K562 (cell line): Measurements from ENCODE around the gene ARL13A. TPM values are rescaled to one million over a fixed set of nuclear protein-coding genes. Genes with fewer than 3 reads are reported as not detected.

ENCODE experiments used
- ATAC-seq: fragments of 200-7000 bp; cut with Tn5 transposase; 3 replicates; pipeline ENCODE4 v1.9.1; 2020; ENCODE audit warnings: moderate library complexity
- BruUV-seq: library from RNA; stranded (reverse); fragments of 400-500 nt; replicated peaks from 2 replicates; lab custom pipeline; 2021; lab: Mats Ljungman, UMichigan
- CTCF ChIA-PET: fragments of 300-600 bp; formaldehyde crosslinking; extraction: SDS; loops from one replicate; lab custom pipeline; 2021; ENCODE audit warnings: low intra/inter-chr PET ratio; lab: Yijun Ruan, JAX
- POLR2A ChIA-PET: fragments of 300-600, 350-650 bp; sonication (Branson Sonifier 250); formaldehyde crosslinking; extraction: SDS; loops from one replicate; lab custom pipeline; 2021; ENCODE audit warnings: antibody characterized with exemption, inconsistent platforms; lab: Yijun Ruan, JAX
- DNase-seq, 4 experiments: peaks; one replicate each; pipeline versions ENCODE4 v3.0.0 to v3.0.0-alpha.2; 2011 to 2018; ENCODE audit warnings: low spot score in 3 of 4, mixed read lengths in 3 of 4; ENCODE audit errors: extremely low read depth in 1 of 4
- FAIRE-seq: peaks from 2 replicates; lab custom pipeline; 2011; peaks lifted over from hg19 to GRCh38; lab: Jason Lieb, UNC
- H2AFZ ChIP-seq: 2 replicates; pipeline ENCODE4 v1.6.0; 2011; ENCODE audit warnings: low read depth, low read length, control low read depth, inconsistent platforms
- H3K27ac ChIP-seq: fragments of 200-600 bp; 3 replicates; pipeline ENCODE4 v1.8.0; 2011; ENCODE audit warnings: low read depth, mild to moderate bottlenecking, control low read depth, inconsistent platforms, low read length, moderate library complexity, mixed read lengths; ENCODE audit errors: extremely low read depth
- H3K27me3 ChIP-seq, 2 experiments: fragments of 300-600 bp in 1 of 2; 2 replicates in 1 of 2; 3 replicates in 1 of 2; pipeline versions ENCODE4 v1.6.0 to v1.8.0; 2011; ENCODE audit warnings: inconsistent platforms in 2 of 2, low read length in 2 of 2, mild to moderate bottlenecking in 1 of 2, mixed read lengths in 1 of 2, moderate library complexity in 1 of 2; ENCODE audit not compliant: control insufficient read depth in 2 of 2, insufficient read depth in 2 of 2
- H3K36me3 ChIP-seq: fragments of 300-600 bp; 3 replicates; pipeline ENCODE4 v1.8.0; 2011; ENCODE audit warnings: mild to moderate bottlenecking, low read length, inconsistent platforms; ENCODE audit not compliant: control insufficient read depth, insufficient read depth
- H3K4me1 ChIP-seq, 2 experiments: fragments of 200-600 bp in 1 of 2; replicated peaks in 1 of 2; 2 replicates in 1 of 2; 3 replicates in 1 of 2; pipeline versions ENCODE4 v1.5.1 to v1.8.0; 2011; ENCODE audit warnings: inconsistent platforms in 2 of 2, low read length in 2 of 2, mild to moderate bottlenecking in 1 of 2, mixed read lengths in 1 of 2, moderate library complexity in 1 of 2; ENCODE audit not compliant: control insufficient read depth in 2 of 2, insufficient read depth in 2 of 2
- H3K4me2 ChIP-seq: 2 replicates; pipeline ENCODE4 v1.6.1; 2011; ENCODE audit warnings: low read length, control low read depth, inconsistent platforms, mixed read lengths; ENCODE audit not compliant: insufficient read depth
- H3K4me3 ChIP-seq: fragments of 200-600 bp; sonication (generic), shearing (Covaris generic); 2 replicates; pipeline ENCODE4 v1.5.1; 2016; ENCODE audit warnings: control low read depth, inconsistent platforms
- H3K79me2 ChIP-seq: fragments of 200-600 bp; 3 replicates; pipeline ENCODE4 v1.8.0; 2011; ENCODE audit warnings: low read length, inconsistent platforms; ENCODE audit not compliant: control insufficient read depth, insufficient read depth
- H3K9ac ChIP-seq, 2 experiments: 2 replicates each; pipeline versions ENCODE4 v1.6.0 to v1.6.1; 2011; ENCODE audit warnings: low read depth in 2 of 2, low read length in 2 of 2, control low read depth in 1 of 2, inconsistent platforms in 1 of 2, mild to moderate bottlenecking in 1 of 2, mixed read lengths in 1 of 2; ENCODE audit not compliant: insufficient read depth in 1 of 2
- H3K9me1 ChIP-seq: one replicate; pipeline ENCODE4 v1.6.0; 2011; ENCODE audit warnings: inconsistent platforms, mild to moderate bottlenecking, low read length, moderate library complexity; ENCODE audit not compliant: control insufficient read depth, insufficient read depth
- H3K9me3 ChIP-seq: replicated peaks from 2 replicates; pipeline ENCODE4 v1.5.1; 2011; ENCODE audit warnings: low read depth, low read length, inconsistent platforms; ENCODE audit not compliant: control insufficient read depth, insufficient read depth
- H4K20me1 ChIP-seq: replicated peaks from 2 replicates; pipeline ENCODE4 v1.6.1; 2011; ENCODE audit warnings: low read length, inconsistent platforms, mixed read lengths; ENCODE audit not compliant: control insufficient read depth, insufficient read depth
- CHD4 ChIP-seq: fragments of 200-600 bp; sonication (generic); IDR thresholded peaks from 3 replicates; pipeline ENCODE4 v1.6.1; 2012; ENCODE audit warnings: low read depth, mild to moderate bottlenecking, mixed read lengths, low read length, inconsistent platforms; ENCODE audit not compliant: insufficient read depth, insufficient replicate concordance, poor library complexity, severe bottlenecking
- HDAC1 ChIP-seq, 2 experiments: fragments of 450-650 bp; IDR thresholded peaks; 2 replicates each; pipeline ENCODE4 v1.6.1; 2016 to 2017; ENCODE audit warnings: inconsistent platforms in 1 of 2, mild to moderate bottlenecking in 1 of 2, moderate library complexity in 1 of 2
- HMG20B ChIP-seq: fragments of 250-450 bp; sonication (Bioruptor Pico); IDR thresholded peaks from 2 replicates; pipeline ENCODE4 v1.5.0; 2021; ENCODE audit warnings: mild to moderate bottlenecking
- LARP7 ChIP-seq: fragments of 450-650 bp; IDR thresholded peaks from 2 replicates; pipeline ENCODE4 v1.6.1; 2016
- MTA1 ChIP-seq: fragments of 450-650 bp; IDR thresholded peaks from 2 replicates; pipeline ENCODE4 v1.6.1; 2017; ENCODE audit warnings: borderline replicate concordance
- SMAD1 ChIP-seq: fragments of 150-350 bp; IDR thresholded peaks from 2 replicates; pipeline ENCODE4 v1.6.1; 2014; ENCODE audit warnings: low read length, low read depth; ENCODE audit not compliant: partially characterized antibody
- ZNF134 ChIP-seq: fragments of 250-450 bp; sonication (Bioruptor Pico); conservative IDR thresholded peaks from 2 replicates; pipeline ENCODE4 v1.4.0; 2020
- ZNF592 ChIP-seq: fragments of 450-650 bp; IDR thresholded peaks from 2 replicates; pipeline ENCODE4 v1.6.1; 2017; ENCODE audit warnings: antibody characterized with exemption, mild to moderate bottlenecking
- WGBS: fragments of 100-300 bp; shearing (Covaris generic); methylation state at CpG from one replicate; pipeline ENCODE4 v1.1.6; 2016; ENCODE audit warnings: low coverage, mixed read lengths; ENCODE audit not compliant: insufficient coverage; ENCODE audit errors: missing lambda C conversion rate; 5-methylcytosine and 5-hydroxymethylcytosine counted together
- in situ Hi-C: fragments of 300-500 bp; cut with MboI; formaldehyde crosslinking; loops from 4 replicates; pipeline ENCODE4 v1.15.0; 2018; ENCODE audit warnings: inconsistent platforms, mixed read lengths
- intact Hi-C: fragments of 100-400 bp; cut with micrococcal nuclease; formaldehyde crosslinking; loops from 2 replicates; pipeline ENCODE4 v1.14.2; 2022
- polyA plus RNA-seq, 8 experiments: library from polyadenylated mRNA; depleted of rRNA in 4 of 8; stranded (reverse) in 5 of 8; unstranded in 3 of 8; fragments of >200 nt; fragmentation: Nextera tagmentation in 2 of 8; fragmentation: Illumina TruSeq in 1 of 8; extraction: Ambion mirVana in 2 of 8; extraction: Trizol in 1 of 8; gene quantifications; 2 replicates each; pipeline versions ENCODE4 v1.2.1 to v1.2.3, GENCODE V29; 2011 to 2014; ENCODE audit warnings: inconsistent platforms in 1 of 8, missing spikeins in 1 of 8
- total RNA-seq, 7 experiments: library from RNA; depleted of rRNA in 6 of 7; stranded (reverse); fragments of >200 nt in 6 of 7; fragmentation: Illumina TruSeq in 2 of 7; extraction: Trizol in 2 of 7; gene quantifications; 2 replicates each; pipeline versions ENCODE4 v1.2.1 to v1.2.3, GENCODE V29; 2011 to 2021; ENCODE audit warnings: low replicate concordance in 1 of 7
- TF ChIP-seq, protein P1 (sequence below): sonication (generic); formaldehyde crosslinking; IDR thresholded peaks from 2 replicates; pipeline ENCODE4 v1.8.0; 2022; ENCODE audit warnings: missing genetic modification reagents, mild to moderate bottlenecking, borderline replicate concordance

Gene ARL13A
- total and polyA plus RNA-seq, 9 of the 15 experiments (the other 6 are each of a cell fraction or from before 2014, with no cell fraction given), result not detected

GRCh38 chrX:100944601-100945000, 24.9 kb upstream of the ARL13A start (continued):
- TF ChIP-seq, protein P1, sequence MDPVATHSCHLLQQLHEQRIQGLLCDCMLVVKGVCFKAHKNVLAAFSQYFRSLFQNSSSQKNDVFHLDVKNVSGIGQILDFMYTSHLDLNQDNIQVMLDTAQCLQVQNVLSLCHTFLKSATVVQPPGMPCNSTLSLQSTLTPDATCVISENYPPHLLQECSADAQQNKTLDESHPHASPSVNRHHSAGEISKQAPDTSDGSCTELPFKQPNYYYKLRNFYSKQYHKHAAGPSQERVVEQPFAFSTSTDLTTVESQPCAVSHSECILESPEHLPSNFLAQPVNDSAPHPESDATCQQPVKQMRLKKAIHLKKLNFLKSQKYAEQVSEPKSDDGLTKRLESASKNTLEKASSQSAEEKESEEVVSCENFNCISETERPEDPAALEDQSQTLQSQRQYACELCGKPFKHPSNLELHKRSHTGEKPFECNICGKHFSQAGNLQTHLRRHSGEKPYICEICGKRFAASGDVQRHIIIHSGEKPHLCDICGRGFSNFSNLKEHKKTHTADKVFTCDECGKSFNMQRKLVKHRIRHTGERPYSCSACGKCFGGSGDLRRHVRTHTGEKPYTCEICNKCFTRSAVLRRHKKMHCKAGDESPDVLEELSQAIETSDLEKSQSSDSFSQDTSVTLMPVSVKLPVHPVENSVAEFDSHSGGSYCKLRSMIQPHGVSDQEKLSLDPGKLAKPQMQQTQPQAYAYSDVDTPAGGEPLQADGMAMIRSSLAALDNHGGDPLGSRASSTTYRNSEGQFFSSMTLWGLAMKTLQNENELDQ (CRISPR knock-in tag), result no peak
- TF ChIP-seq ZNF134 (CRISPR knock-in tag) (no peak), HMG20B (CRISPR knock-in tag) (no peak)

GRCh38 chrX:100946299-100946927, 23.1 kb upstream of the ARL13A start:
- H3K36me3 ChIP-seq, result no peaks in the 10 kb centered on the region
- H3K9me1 ChIP-seq, result no peaks in the 10 kb centered on the region
- no TSS peak for BruUV-seq
- H3K27me3 ChIP-seq, result peaks cover 0 to 6% of the 10 kb centered on the region in 2 experiments; a peak in 2 of 5 replicates
- no peaks in the 10 kb centered on the region for H4K20me1 ChIP-seq
- ChIA-PET CTCF (no interaction called here), POLR2A (no interaction called here)
- in situ Hi-C loops, result no loop called here
- H3K4me3 ChIP-seq, result no peak overlapping the region
- DNase-seq (no peak), FAIRE-seq (no peak), ATAC-seq (no peak)
- H3K9me3 ChIP-seq, result no peaks in the 10 kb centered on the region
- no peak overlapping the region for H3K27ac ChIP-seq
- no peak overlapping the region for H2AFZ ChIP-seq
- H3K79me2 ChIP-seq, result no peaks in the 10 kb centered on the region
- no peak overlapping the region for H3K9ac ChIP-seq
- no peak overlapping the region for H3K4me2 ChIP-seq
- intact Hi-C loops, result no loop called here
- no peaks in the 10 kb centered on the region for H3K4me1 ChIP-seq
- WGBS, result 0% methylated on average over 2 of the region's 2 CpGs
- TF ChIP-seq ZNF592 (no peak), LARP7 (no peak), HDAC1 (IDR thresholded peaks at IDR 0.05) (no peak), SMAD1 (no peak), CHD4 (no peak), MTA1 (no peak)
